HG02943 (cell line): ENCODE results near the gene FKBP8.

Experiments
- ATAC-seq: cut with Tn5 transposase; IDR thresholded peaks from one replicate; pipeline ENCODE4 v1.9.1; 2021; ENCODE audit warnings: mild to moderate bottlenecking, low read depth, moderate library complexity; ENCODE audit not compliant: unreplicated experiment

Gene FKBP8

GRCh38 chr19:18503971-18504885, 39.1 kb downstream of the FKBP8 start:
- ATAC-seq: peak; percentile 66

- ATAC-seq: no peak
Measured at GRCh38 chr19:18503337-18503970, 39.9 kb downstream of the FKBP8 start.

GRCh38 chr19:18502638-18503294, 40.6 kb downstream of the FKBP8 start:
- no peak for ATAC-seq

- ATAC-seq: no peak
Measured at GRCh38 chr19:18502246-18502637, 41.1 kb downstream of the FKBP8 start.

GRCh38 chr19:18501832-18502231, 41.5 kb downstream of the FKBP8 start:
- no peak for ATAC-seq

- no peak for ATAC-seq
Measured at GRCh38 chr19:18501351-18501750, 42.0 kb downstream of the FKBP8 start.

- ATAC-seq: no peak
Measured at GRCh38 chr19:18500799-18501198, 42.6 kb downstream of the FKBP8 start.

GRCh38 chr19:18500376-18500775, 43.0 kb downstream of the FKBP8 start:
- no peak for ATAC-seq

GRCh38 chr19:18499055-18499775, 44.2 kb downstream of the FKBP8 start:
- ATAC-seq: no peak

GRCh38 chr19:18496980-18497256, 46.5 kb downstream of the FKBP8 start:
- ATAC-seq: no peak

- no peak for ATAC-seq
Measured at GRCh38 chr19:18496167-18496979, 47.0 kb downstream of the FKBP8 start.

GRCh38 chr19:18495204-18495911, 48.0 kb downstream of the FKBP8 start:
- no peak for ATAC-seq

- no peak for ATAC-seq
Measured at GRCh38 chr19:18494267-18494607, 49.1 kb downstream of the FKBP8 start.

GRCh38 chr19:18493440-18494266, 49.7 kb downstream of the FKBP8 start:
- ATAC-seq: no peak

GRCh38 chr19:18491995-18492953, 51.1 kb downstream of the FKBP8 start:
- ATAC-seq: no peak

GRCh38 chr19:18490728-18491127, 52.6 kb downstream of the FKBP8 start:
- ATAC-seq: no peak

GRCh38 chr19:18489627-18490184, 53.7 kb downstream of the FKBP8 start:
- no peak for ATAC-seq
